Hippocampal formation (tissue), 2 donors: Measurements from ENCODE around the gene FAM168A.
A peak's percentile ranks its signal among the peaks of the same experiment; 100 is the strongest.

Experiments used
- DNase-seq, 2 donors: peaks; one replicate each; lab custom pipeline; 2025; lab: John Stamatoyannopoulos, UW

The FAM168A gene

GRCh38 chr11:73597956-73598718, at the start of gene FAM168A:
TSS of gene FAM168A (minus strand) at chr11:73598112. CDS start at chr11:73468474, 129,638 bp downstream.
- DNase-seq, result peak; percentile 95 to 99

- DNase-seq, result peak; percentile 95 to 97
Measured at GRCh38 chr11:73647459-73648100, 49.7 kb upstream of the FAM168A start.

GRCh38 chr11:73645972-73646631, 48.2 kb upstream of the FAM168A start, which contains the start of gene PLEKHB1:
TSS of gene PLEKHB1 (plus strand) at chr11:73646581. CDS start at chr11:73646609, 28 bp downstream.
- DNase-seq, result no peak

GRCh38 chr11:73645121-73645969, 47.4 kb upstream of the FAM168A start:
- DNase-seq, result no peak

GRCh38 chr11:73641668-73642067, 43.8 kb upstream of the FAM168A start:
- no peak for DNase-seq

GRCh38 chr11:73640592-73640991, 42.7 kb upstream of the FAM168A start:
- DNase-seq, result no peak

- no peak for DNase-seq
Measured at GRCh38 chr11:73637012-73637411, 39.1 kb upstream of the FAM168A start.

- DNase-seq, result no peak
Measured at GRCh38 chr11:73636249-73636648, 38.3 kb upstream of the FAM168A start.

GRCh38 chr11:73635721-73636120, 37.8 kb upstream of the FAM168A start:
- DNase-seq, result no peak

GRCh38 chr11:73633999-73634398, 36.1 kb upstream of the FAM168A start:
- DNase-seq, result no peak

GRCh38 chr11:73632996-73633395, 35.1 kb upstream of the FAM168A start:
- no peak for DNase-seq

GRCh38 chr11:73629907-73630306, 32.0 kb upstream of the FAM168A start:
- DNase-seq, result no peak

- DNase-seq, result peak; percentile 66 to 82
Measured at GRCh38 chr11:73625696-73626318, 27.9 kb upstream of the FAM168A start.

- peak in 1 of 2 donors; percentile 27 for DNase-seq
Measured at GRCh38 chr11:73623686-73624085, 25.8 kb upstream of the FAM168A start.

- DNase-seq, result no peak
Measured at GRCh38 chr11:73622926-73623593, 25.1 kb upstream of the FAM168A start.

- DNase-seq, result no peak
Measured at GRCh38 chr11:73614591-73614990, 16.7 kb upstream of the FAM168A start.

GRCh38 chr11:73612601-73613140, 14.8 kb upstream of the FAM168A start:
- no peak for DNase-seq

- no peak for DNase-seq
Measured at GRCh38 chr11:73598719-73599379, 937 bp upstream of the FAM168A start.

GRCh38 chr11:73597336-73597955, 466 bp downstream of the FAM168A start:
- DNase-seq, result no peak
